ENCODE results near the gene MYO10.

Gene MYO10

GRCh38 chr5:16618138-16618897, 317.8 kb downstream of the MYO10 start:
- no peak for DNase-seq (ENCODE audit: low read depth in 2 of 2)

- no peak for DNase-seq (ENCODE audit: low read depth in 2 of 2)
These were observed 318.7 kb downstream of the MYO10 start for GRCh38 chr5:16617274-16617968.

GRCh38 chr5:16616536-16617273, 319.4 kb downstream of the MYO10 start, which contains the start of gene RETREG1:
Gene RETREG1, minus strand, starts transcription at chr5:16616997. Its CDS starts 26 bp downstream, at chr5:16616971.
- no peak for DNase-seq (ENCODE audit: low read depth in 2 of 2)

- DNase-seq (ENCODE audit: low read depth in 2 of 2): no peak
These were observed 320.1 kb downstream of the MYO10 start for GRCh38 chr5:16615741-16616535.

GRCh38 chr5:16612007-16612406, 324.1 kb downstream of the MYO10 start:
- DNase-seq (ENCODE audit: low read depth in 2 of 2): no peak

All from fibroblast of skin of left biceps (primary cell).